ENCODE data around the gene TWIST1. TPM values are rescaled to one million over a fixed set of nuclear protein-coding genes. Genes with fewer than 3 reads are reported as not detected.

TWIST1 gene
- total RNA-seq, 3 donors from 2014 or later: 0.36 to 1.3 TPM; not detected in 1

DNA sequence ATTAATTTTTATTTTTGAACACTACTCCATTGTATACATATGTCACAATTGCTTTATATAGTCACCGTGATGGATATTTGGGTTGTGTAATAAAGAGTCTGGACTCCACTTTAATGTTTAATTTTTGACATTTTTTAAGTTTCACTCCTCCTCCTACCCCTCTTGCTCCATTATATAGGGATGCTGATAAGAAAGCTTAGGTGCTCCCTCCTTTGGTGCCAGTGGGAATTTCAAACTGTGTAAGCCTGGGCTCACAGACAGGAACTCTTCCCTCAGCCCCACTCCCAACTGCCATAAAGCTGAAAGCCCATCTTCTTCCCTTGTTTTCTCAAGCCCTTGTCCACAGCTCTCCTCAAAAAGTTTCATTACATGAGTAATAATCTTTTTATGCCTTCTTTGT lies 47.6 kb downstream of the TWIST1 start:
- intact Hi-C loops (cut with DNase I, micrococcal nuclease): no loop called here
- Histone ChIP-seq H3K4me3 (no peak overlapping the region), H3K9me3 (no peaks in the 10 kb centered on the region), H3K4me1 (ENCODE audit: low read depth) (no peaks in the 10 kb centered on the region), H3K36me3 (ENCODE audit: low read depth) (no peaks in the 10 kb centered on the region)
- ATAC-seq (no peak), DNase-seq (no peak)
- TF ChIP-seq, protein P1, sequence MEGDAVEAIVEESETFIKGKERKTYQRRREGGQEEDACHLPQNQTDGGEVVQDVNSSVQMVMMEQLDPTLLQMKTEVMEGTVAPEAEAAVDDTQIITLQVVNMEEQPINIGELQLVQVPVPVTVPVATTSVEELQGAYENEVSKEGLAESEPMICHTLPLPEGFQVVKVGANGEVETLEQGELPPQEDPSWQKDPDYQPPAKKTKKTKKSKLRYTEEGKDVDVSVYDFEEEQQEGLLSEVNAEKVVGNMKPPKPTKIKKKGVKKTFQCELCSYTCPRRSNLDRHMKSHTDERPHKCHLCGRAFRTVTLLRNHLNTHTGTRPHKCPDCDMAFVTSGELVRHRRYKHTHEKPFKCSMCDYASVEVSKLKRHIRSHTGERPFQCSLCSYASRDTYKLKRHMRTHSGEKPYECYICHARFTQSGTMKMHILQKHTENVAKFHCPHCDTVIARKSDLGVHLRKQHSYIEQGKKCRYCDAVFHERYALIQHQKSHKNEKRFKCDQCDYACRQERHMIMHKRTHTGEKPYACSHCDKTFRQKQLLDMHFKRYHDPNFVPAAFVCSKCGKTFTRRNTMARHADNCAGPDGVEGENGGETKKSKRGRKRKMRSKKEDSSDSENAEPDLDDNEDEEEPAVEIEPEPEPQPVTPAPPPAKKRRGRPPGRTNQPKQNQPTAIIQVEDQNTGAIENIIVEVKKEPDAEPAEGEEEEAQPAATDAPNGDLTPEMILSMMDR (IDR thresholded peaks at IDR 0.05): no peak

DNA sequence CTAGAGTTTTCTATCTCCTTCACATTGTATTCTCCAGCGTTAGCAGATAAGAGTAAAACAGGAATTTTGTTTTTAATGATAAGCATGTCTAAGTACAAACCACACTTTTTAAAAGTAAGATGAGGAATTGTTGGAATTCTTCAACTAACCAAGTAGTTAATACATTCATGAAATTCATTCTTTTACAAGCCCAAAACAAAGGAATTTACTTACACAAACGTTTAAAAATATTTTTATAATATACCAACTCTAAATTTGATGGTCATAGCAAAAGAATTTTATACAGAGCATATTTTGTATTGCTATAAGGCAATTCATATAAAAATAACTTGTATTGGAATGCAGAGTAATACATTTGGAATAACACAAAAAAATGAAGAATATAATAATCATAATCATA lies 51.3 kb downstream of the TWIST1 start:
- TF ChIP-seq, protein P1 (IDR thresholded peaks at IDR 0.05): no peak
- DNase-seq (no peak), ATAC-seq (no peak)

More for the DNA sequence above, 51.3 kb downstream of the TWIST1 start:
- Histone ChIP-seq H3K9me3 (no peaks in the 10 kb centered on the region), H3K36me3 (ENCODE audit: low read depth) (no peaks in the 10 kb centered on the region), H3K4me3 (no peak overlapping the region), H3K4me1 (ENCODE audit: low read depth) (no peaks in the 10 kb centered on the region)
- intact Hi-C loops (cut with DNase I, micrococcal nuclease): no loop called here

Other genes starting within 250 kb of the TWIST1 start
- not detected for gene FERD3L, start 27.8 kb upstream of the TWIST1 start, total RNA-seq